ENCODE data around the gene SYNJ2. TPM values are rescaled to one million over a fixed set of nuclear protein-coding genes. Genes with fewer than 3 reads are reported as not detected.

The SYNJ2 gene
- total and polyA plus RNA-seq, 2 donors (not counting 3 experiments of a cell fraction or from before 2014, with no cell fraction given) = 35.1 to 78.2 TPM

DNA sequence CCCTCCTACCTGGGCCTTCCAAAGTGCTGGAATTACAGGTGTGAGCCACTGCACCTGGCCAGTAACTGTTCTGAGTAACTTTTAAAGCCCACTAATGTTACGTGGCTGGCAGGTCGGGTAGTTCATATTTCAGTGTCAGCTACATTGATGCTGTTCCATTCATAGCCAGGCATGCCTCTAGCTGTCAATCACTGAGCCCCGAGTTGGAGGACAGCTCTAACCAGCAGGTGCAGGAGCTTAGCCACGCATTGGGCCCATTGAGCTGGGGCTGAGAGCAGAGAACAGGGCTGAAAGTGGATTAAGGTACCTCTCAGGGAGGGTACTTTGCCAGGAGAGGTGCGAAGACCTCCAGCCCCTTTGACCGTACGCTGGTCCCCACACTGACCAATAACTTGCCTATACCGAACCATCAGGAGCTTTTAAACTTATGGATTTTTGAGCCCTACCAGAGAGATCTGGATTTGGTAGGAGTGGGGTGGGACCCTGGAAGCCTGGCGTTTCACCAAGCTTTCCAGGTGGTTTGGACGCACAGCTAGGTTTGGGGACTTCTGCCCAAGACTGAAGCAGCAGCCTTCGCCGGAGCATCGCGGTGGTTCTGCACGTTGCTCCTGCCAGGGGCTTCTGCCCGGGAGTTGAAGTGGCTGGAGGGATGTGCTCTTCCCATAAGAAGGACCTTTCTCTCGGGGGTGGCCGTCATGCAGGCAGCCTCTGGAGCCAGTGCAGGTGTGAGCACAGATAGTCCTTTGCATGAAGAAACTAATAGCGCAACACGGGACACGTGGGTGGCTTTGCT is 103.8 kb downstream of the SYNJ2 start:
- H4K20me1 ChIP-seq (replicated peaks; ENCODE audit: control insufficient read depth, extremely low read depth, insufficient read depth, low read length) = no peaks in the 10 kb centered on the region
- H3K4me1 ChIP-seq (ENCODE audit: control insufficient read depth, extremely low read depth, insufficient read depth, low read length) = peaks cover 6% of the 10 kb centered on the region
- H3K79me2 ChIP-seq (ENCODE audit: control insufficient read depth, insufficient read depth, low read length) = no peaks in the 10 kb centered on the region
- POLR2A ChIA-PET = no interaction called here
- H2AFZ ChIP-seq (ENCODE audit: low read depth, low read length) = no peak overlapping the region
- H3K9me3 ChIP-seq (replicated peaks; ENCODE audit: control insufficient read depth, insufficient read depth, low read length) = no peaks in the 10 kb centered on the region
- H3K36me3 ChIP-seq (ENCODE audit: control insufficient read depth in 2 of 2, extremely low read depth in 1 of 2, insufficient read depth in 2 of 2, low read length in 2 of 2) = peaks cover 47 to 51% of the 10 kb centered on the region in 2 experiments
- no peak for DNase-seq (ENCODE audit: low read depth, low spot score)
- H3K4me2 ChIP-seq (ENCODE audit: insufficient read depth, low read length) = no peak overlapping the region
- peak; percentile 24 for FAIRE-seq
- H3K9me1 ChIP-seq (replicated peaks; ENCODE audit: control insufficient read depth, extremely low read depth, insufficient read depth, low read length) = no peaks in the 10 kb centered on the region
- intact Hi-C loops (cut with micrococcal nuclease) (no loop called here), dilution Hi-C loops (cut with MboI; ENCODE audit: extremely low pct_ligation_motif_present, low sequenced_read_pairs) (no loop called here)
- no peaks in the 10 kb centered on the region for H3K27me3 ChIP-seq (ENCODE audit: control insufficient read depth in 2 of 2, insufficient read depth in 2 of 2, low read length in 2 of 2)
- TF ChIP-seq JUN (IDR thresholded peaks at IDR 0.05; ENCODE audit: borderline replicate concordance, insufficient read depth, insufficient read length, low read depth) (no peak), GATA2 (IDR thresholded peaks at IDR 0.05; ENCODE audit: insufficient read depth, insufficient read length, low read depth, low read length) (no peak), EZH2 (IDR thresholded peaks at IDR 0.05; ENCODE audit: borderline replicate concordance, low read depth, low read length, severe bottlenecking) (no peak), POLR2A (IDR thresholded peaks at IDR 0.05; ENCODE audit: low read depth, low read length) (no peak), FOS (IDR thresholded peaks at IDR 0.05; ENCODE audit: borderline replicate concordance, insufficient read depth, low read length) (no peak), MYC (IDR thresholded peaks at IDR 0.05; ENCODE audit: low read depth, low read length) (no peak), POLR2AphosphoS5 (IDR thresholded peaks at IDR 0.05; ENCODE audit: insufficient read depth, low read depth, low read length) (no peak)
- TF ChIP-seq, protein P1, sequence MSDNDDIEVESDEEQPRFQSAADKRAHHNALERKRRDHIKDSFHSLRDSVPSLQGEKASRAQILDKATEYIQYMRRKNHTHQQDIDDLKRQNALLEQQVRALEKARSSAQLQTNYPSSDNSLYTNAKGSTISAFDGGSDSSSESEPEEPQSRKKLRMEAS (IDR thresholded peaks at IDR 0.05; ENCODE audit: insufficient read depth, insufficient read length) = no peak
- TF ChIP-seq, protein P2, sequence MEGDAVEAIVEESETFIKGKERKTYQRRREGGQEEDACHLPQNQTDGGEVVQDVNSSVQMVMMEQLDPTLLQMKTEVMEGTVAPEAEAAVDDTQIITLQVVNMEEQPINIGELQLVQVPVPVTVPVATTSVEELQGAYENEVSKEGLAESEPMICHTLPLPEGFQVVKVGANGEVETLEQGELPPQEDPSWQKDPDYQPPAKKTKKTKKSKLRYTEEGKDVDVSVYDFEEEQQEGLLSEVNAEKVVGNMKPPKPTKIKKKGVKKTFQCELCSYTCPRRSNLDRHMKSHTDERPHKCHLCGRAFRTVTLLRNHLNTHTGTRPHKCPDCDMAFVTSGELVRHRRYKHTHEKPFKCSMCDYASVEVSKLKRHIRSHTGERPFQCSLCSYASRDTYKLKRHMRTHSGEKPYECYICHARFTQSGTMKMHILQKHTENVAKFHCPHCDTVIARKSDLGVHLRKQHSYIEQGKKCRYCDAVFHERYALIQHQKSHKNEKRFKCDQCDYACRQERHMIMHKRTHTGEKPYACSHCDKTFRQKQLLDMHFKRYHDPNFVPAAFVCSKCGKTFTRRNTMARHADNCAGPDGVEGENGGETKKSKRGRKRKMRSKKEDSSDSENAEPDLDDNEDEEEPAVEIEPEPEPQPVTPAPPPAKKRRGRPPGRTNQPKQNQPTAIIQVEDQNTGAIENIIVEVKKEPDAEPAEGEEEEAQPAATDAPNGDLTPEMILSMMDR (IDR thresholded peaks at IDR 0.05; ENCODE audit: extremely low read depth in 1 of 2, insufficient read depth in 1 of 2, low read depth in 1 of 2, low read length in 2 of 2) = no peak
- CTCF ChIA-PET = no interaction called here
- H3K4me3 ChIP-seq (replicated peaks in 1 of 3; ENCODE audit: insufficient read depth in 1 of 3, low read depth in 1 of 3, low read length in 3 of 3) = no peak overlapping the region
- H3K9ac ChIP-seq (replicated peaks; ENCODE audit: extremely low read depth, insufficient read depth, low read length) = no peak overlapping the region
- no TSS peak for BruUV-seq (replicated peaks)
- no peak overlapping the region for H3K27ac ChIP-seq (ENCODE audit: insufficient read depth, low read depth, low read length)
